Measurements from ENCODE around the gene TAS2R19. TPM values are rescaled to one million over a fixed set of nuclear protein-coding genes. Genes with fewer than 3 reads are reported as not detected.

The TAS2R19 gene, protein sequence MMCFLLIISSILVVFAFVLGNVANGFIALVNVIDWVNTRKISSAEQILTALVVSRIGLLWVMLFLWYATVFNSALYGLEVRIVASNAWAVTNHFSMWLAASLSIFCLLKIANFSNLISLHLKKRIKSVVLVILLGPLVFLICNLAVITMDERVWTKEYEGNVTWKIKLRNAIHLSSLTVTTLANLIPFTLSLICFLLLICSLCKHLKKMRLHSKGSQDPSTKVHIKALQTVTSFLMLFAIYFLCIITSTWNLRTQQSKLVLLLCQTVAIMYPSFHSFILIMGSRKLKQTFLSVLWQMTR
- 2.0 and 3.2 TPM in 2 replicates for total RNA-seq (2014; rRNA removed; shearing (Covaris generic))
- 2.9 and 3.4 TPM in 2 replicates for total RNA-seq (2022)
- percentile 82 among the genes with signal in this experiment for Bru-seq, nascent RNA
- BruChase-seq, experiment 1, labeled RNA remaining after a 6-hour chase, result percentile 66 among the genes with signal in this experiment
- percentile 84 among the genes with signal in this experiment for BruChase-seq, experiment 2, labeled RNA remaining after a 2-hour chase
- long read RNA-seq, result 0 reads

DNA sequence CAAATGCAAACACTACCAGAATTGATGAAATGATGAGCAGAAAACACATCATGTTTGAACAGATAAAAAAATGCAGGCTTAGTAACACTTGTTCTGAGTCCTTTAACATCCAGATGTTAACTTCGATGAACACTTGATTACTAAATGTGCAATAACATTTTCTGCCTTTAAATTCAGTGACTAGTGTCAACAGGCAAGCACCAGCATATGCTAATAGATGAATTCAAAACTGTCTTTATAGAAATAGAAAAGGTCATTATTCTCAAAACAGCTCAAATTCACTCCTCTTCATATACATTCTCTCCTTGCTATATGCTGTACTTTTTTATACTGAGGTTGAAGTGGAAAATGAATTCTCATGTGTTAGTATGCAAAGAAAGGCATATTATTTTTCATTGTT is at the start of gene TAS2R19:
Gene TAS2R19 (minus strand): TSS at position 101 of the 400 bp plus-strand sequence. CDS start 49 bp downstream, at position 52.
- POLR2A ChIA-PET, result no interaction called here

DNA sequence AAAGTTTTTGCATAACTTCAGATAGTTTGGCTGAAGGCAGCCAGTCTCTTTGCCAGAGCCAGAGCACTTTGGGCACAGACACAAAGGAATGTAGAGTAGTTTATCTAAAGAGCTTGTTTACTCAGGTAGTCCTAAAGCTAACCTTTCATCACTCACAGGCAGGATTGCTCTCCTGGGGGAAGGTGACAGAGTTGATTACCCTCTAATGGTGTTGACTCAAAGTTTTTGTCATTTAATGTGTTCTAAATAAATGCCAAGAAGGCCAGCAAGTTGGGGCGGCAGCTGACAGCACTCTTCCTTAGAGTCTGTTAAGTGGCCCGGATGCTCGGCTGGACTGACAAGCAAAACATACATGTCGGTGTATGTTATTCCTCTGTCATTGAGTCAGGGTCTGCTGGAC is 49.0 kb upstream of the TAS2R19 start:
- ChIA-PET CTCF (ENCODE audit: unreplicated experiment) (no interaction called here), POLR2A (no interaction called here)
- Histone ChIP-seq H3K9me2 (ENCODE audit: insufficient read depth, low read length) (no peaks in the 10 kb centered on the region), H3K9me3 (ENCODE audit: low read length) (no peaks in the 10 kb centered on the region), H3K4me3 (ENCODE audit: low read depth, low read length, poor library complexity, severe bottlenecking) (no peak overlapping the region), H3K4me1 (ENCODE audit: insufficient read depth, low read length, poor library complexity, severe bottlenecking) (no peaks in the 10 kb centered on the region), H3K79me2 (ENCODE audit: insufficient read depth, low read depth, low read length) (no peaks in the 10 kb centered on the region), H2AFZ (ENCODE audit: low read length) (no peak overlapping the region), H3K4me2 (ENCODE audit: low read length) (no peak overlapping the region), H4K20me1 (ENCODE audit: insufficient read depth, low read length) (no peaks in the 10 kb centered on the region), H3K27ac (ENCODE audit: low read depth, low read length, poor library complexity, severe bottlenecking) (no peak overlapping the region), H3K36me3 (ENCODE audit: insufficient read depth, low read length) (no peaks in the 10 kb centered on the region)
- intact Hi-C loops (cut with micrococcal nuclease; ENCODE audit: unreplicated experiment), result no loop called here
- no peak for DNase-seq (ENCODE audit: low spot score)
- no TSS peak for BruUV-seq (replicated peaks)
- no peak for TF ChIP-seq EZH2phosphoT487 (IDR thresholded peaks at IDR 0.05; ENCODE audit: borderline replicate concordance, low read depth, low read length)
- TF ChIP-seq, protein P1, sequence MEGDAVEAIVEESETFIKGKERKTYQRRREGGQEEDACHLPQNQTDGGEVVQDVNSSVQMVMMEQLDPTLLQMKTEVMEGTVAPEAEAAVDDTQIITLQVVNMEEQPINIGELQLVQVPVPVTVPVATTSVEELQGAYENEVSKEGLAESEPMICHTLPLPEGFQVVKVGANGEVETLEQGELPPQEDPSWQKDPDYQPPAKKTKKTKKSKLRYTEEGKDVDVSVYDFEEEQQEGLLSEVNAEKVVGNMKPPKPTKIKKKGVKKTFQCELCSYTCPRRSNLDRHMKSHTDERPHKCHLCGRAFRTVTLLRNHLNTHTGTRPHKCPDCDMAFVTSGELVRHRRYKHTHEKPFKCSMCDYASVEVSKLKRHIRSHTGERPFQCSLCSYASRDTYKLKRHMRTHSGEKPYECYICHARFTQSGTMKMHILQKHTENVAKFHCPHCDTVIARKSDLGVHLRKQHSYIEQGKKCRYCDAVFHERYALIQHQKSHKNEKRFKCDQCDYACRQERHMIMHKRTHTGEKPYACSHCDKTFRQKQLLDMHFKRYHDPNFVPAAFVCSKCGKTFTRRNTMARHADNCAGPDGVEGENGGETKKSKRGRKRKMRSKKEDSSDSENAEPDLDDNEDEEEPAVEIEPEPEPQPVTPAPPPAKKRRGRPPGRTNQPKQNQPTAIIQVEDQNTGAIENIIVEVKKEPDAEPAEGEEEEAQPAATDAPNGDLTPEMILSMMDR (conservative IDR thresholded peaks at IDR 0.05; ENCODE audit: low read length), result no peak

More for the DNA sequence above, at the start of gene TAS2R19:
- Histone ChIP-seq H3K27ac (ENCODE audit: low read depth, low read length, poor library complexity, severe bottlenecking) (no peak within 1 kb of the TSS), H3K4me3 (ENCODE audit: low read depth, low read length, poor library complexity, severe bottlenecking) (no peak within 1 kb of the TSS), H3K4me2 (ENCODE audit: low read length) (no peak within 1 kb of the TSS), H3K9me2 (ENCODE audit: insufficient read depth, low read length) (no peaks in the 10 kb centered on the region), H4K20me1 (ENCODE audit: insufficient read depth, low read length) (no peaks in the 10 kb centered on the region; the same call in 1 of the 2 replicates), H2AFZ (ENCODE audit: low read length) (no peak within 1 kb of the TSS), H3K9me3 (ENCODE audit: low read length) (no peaks in the 10 kb centered on the region), H3K79me2 (ENCODE audit: insufficient read depth, low read depth, low read length) (no peaks in the 10 kb centered on the region), H3K36me3 (ENCODE audit: insufficient read depth, low read length) (no peaks in the 10 kb centered on the region), H3K4me1 (ENCODE audit: insufficient read depth, low read length, poor library complexity, severe bottlenecking) (no peaks in the 10 kb centered on the region)
- CTCF ChIA-PET (ENCODE audit: unreplicated experiment), result no interaction called here
- TF ChIP-seq, protein P1 (conservative IDR thresholded peaks at IDR 0.05; ENCODE audit: low read length), result no peak
- no peak for TF ChIP-seq EZH2phosphoT487 (IDR thresholded peaks at IDR 0.05; ENCODE audit: borderline replicate concordance, low read depth, low read length)
- intact Hi-C loops (cut with micrococcal nuclease; ENCODE audit: unreplicated experiment), result no loop called here
- no peak for DNase-seq (ENCODE audit: low spot score)
- no TSS peak for BruUV-seq (replicated peaks)

DNA sequence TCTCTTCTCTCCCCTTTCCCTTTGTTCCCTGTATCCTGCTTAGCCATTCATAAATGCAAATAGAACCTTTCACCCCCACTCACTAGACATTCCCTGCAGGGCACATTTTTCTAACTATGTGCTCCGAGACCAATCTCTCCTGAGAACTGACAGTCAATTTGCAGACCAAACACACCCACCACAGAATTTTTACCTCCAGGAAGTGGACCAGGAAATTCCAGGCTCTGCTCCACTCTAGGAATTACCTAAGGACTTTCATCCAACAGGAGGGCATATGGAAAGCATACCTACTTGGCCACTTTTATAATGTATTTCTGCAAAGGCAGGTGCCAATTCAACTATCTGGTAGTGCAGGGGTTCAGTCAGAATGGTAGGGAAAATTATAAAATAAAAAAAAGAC is 48.6 kb upstream of the TAS2R19 start:
- no peak for TF ChIP-seq EZH2phosphoT487 (IDR thresholded peaks at IDR 0.05; ENCODE audit: borderline replicate concordance, low read depth, low read length)
- TF ChIP-seq, protein P1 (conservative IDR thresholded peaks at IDR 0.05; ENCODE audit: low read length), result no peak
- H3K4me2 ChIP-seq (ENCODE audit: low read length), result no peak overlapping the region
- no peaks in the 10 kb centered on the region for H3K4me1 ChIP-seq (ENCODE audit: insufficient read depth, low read length, poor library complexity, severe bottlenecking)
- POLR2A ChIA-PET, result no interaction called here
- no peaks in the 10 kb centered on the region for H4K20me1 ChIP-seq (ENCODE audit: insufficient read depth, low read length)
- no peak for DNase-seq (ENCODE audit: low spot score)
- intact Hi-C loops (cut with micrococcal nuclease; ENCODE audit: unreplicated experiment), result loop anchor here (1.0 kb wide), 1 partner anchor 56 kb away; no protein-coding TSS in a partner anchor
- H3K36me3 ChIP-seq (ENCODE audit: insufficient read depth, low read length), result no peaks in the 10 kb centered on the region
- H3K27ac ChIP-seq (ENCODE audit: low read depth, low read length, poor library complexity, severe bottlenecking), result no peak overlapping the region
- no TSS peak for BruUV-seq (replicated peaks)
- CTCF ChIA-PET (ENCODE audit: unreplicated experiment), result no interaction called here
- H2AFZ ChIP-seq (ENCODE audit: low read length), result no peak overlapping the region
- H3K4me3 ChIP-seq (ENCODE audit: low read depth, low read length, poor library complexity, severe bottlenecking), result no peak overlapping the region
- no peaks in the 10 kb centered on the region for H3K9me3 ChIP-seq (ENCODE audit: low read length)
- H3K79me2 ChIP-seq (ENCODE audit: insufficient read depth, low read depth, low read length), result no peaks in the 10 kb centered on the region
- H3K9me2 ChIP-seq (ENCODE audit: insufficient read depth, low read length), result no peaks in the 10 kb centered on the region
